ENCODE measurements around the gene ANKRD18B.
"Not testable (repeated sequence)": the region's sequence is repeated elsewhere in the genome, so short reads cannot be mapped to it uniquely, and the experiment has no call there.

ANKRD18B gene

GRCh38 chr9:33587799-33588198 is 63.7 kb downstream of the ANKRD18B start:
- CTCF ChIA-PET; DNase-seq (ENCODE audit: extremely low spot score); POLR2A ChIA-PET: not testable (repeated sequence)

- CTCF ChIA-PET; POLR2A ChIA-PET; DNase-seq (ENCODE audit: extremely low spot score): not testable (repeated sequence)
Measured at GRCh38 chr9:33588876-33589275, 64.8 kb downstream of the ANKRD18B start.

GRCh38 chr9:33590857-33591256 is 66.8 kb downstream of the ANKRD18B start:
- DNase-seq (ENCODE audit: extremely low spot score); CTCF ChIA-PET; POLR2A ChIA-PET: not testable (repeated sequence)

GRCh38 chr9:33596974-33597373 is 72.9 kb downstream of the ANKRD18B start:
- CTCF ChIA-PET; DNase-seq (ENCODE audit: extremely low spot score); POLR2A ChIA-PET: not testable (repeated sequence)

- CTCF ChIA-PET; DNase-seq (ENCODE audit: extremely low spot score); POLR2A ChIA-PET: not testable (repeated sequence)
Measured at GRCh38 chr9:33597386-33597785, 73.3 kb downstream of the ANKRD18B start.

GRCh38 chr9:33598796-33599379 is 74.8 kb downstream of the ANKRD18B start:
- CTCF ChIA-PET; POLR2A ChIA-PET; DNase-seq (ENCODE audit: extremely low spot score): not testable (repeated sequence)

- CTCF ChIA-PET; DNase-seq (ENCODE audit: extremely low spot score); POLR2A ChIA-PET: not testable (repeated sequence)
Measured at GRCh38 chr9:33600911-33601310, 76.9 kb downstream of the ANKRD18B start.

GRCh38 chr9:33604249-33604648 is 80.2 kb downstream of the ANKRD18B start:
- CTCF ChIA-PET = interaction anchor here (1.5 kb wide), 1 partner anchor 12 kb away, joined by 3 read pairs; no protein-coding TSS in a partner anchor
- DNase-seq (ENCODE audit: extremely low spot score); POLR2A ChIA-PET: not testable (repeated sequence)

GRCh38 chr9:33604936-33605335 is 80.9 kb downstream of the ANKRD18B start:
- CTCF ChIA-PET = interaction anchor here (1.5 kb wide), 1 partner anchor 12 kb away, joined by 3 read pairs; no protein-coding TSS in a partner anchor
- DNase-seq (ENCODE audit: extremely low spot score); POLR2A ChIA-PET: not testable (repeated sequence)

GRCh38 chr9:33611358-33611757 is 87.3 kb downstream of the ANKRD18B start:
- ChIA-PET CTCF (interaction anchor here (1.2 kb wide), 1 partner anchor 110 kb away, joined by 3 read pairs; no protein-coding TSS in a partner anchor), POLR2A (no interaction called here)
- TF ChIP-seq FOXM1 (IDR thresholded peaks at IDR 0.05; ENCODE audit: borderline replicate concordance) = no peak
- TF ChIP-seq FOXK2 (IDR thresholded peaks at IDR 0.05) = no peak
- TF ChIP-seq CTBP1 (IDR thresholded peaks at IDR 0.05; ENCODE audit: borderline replicate concordance) = no peak
- no peak for TF ChIP-seq PKNOX1 (IDR thresholded peaks at IDR 0.05)
- TF ChIP-seq SUZ12 (IDR thresholded peaks at IDR 0.05) = no peak
- TF ChIP-seq ELF4 (IDR thresholded peaks at IDR 0.05) = no peak
- TF ChIP-seq TARDBP (IDR thresholded peaks at IDR 0.05) = no peak
- TF ChIP-seq LEF1 (IDR thresholded peaks at IDR 0.05; ENCODE audit: borderline replicate concordance) = no peak
- TF ChIP-seq L3MBTL2 (conservative IDR thresholded peaks at IDR 0.05) = no peak
- no peak for TF ChIP-seq FOXA1 (IDR thresholded peaks at IDR 0.05)
- TF ChIP-seq HDGF (IDR thresholded peaks at IDR 0.05; ENCODE audit: borderline replicate concordance) = no peak
- TF ChIP-seq SP1 (IDR thresholded peaks at IDR 0.05) = no peak
- no peak for TF ChIP-seq NFRKB (IDR thresholded peaks at IDR 0.05)
- DNase-seq (ENCODE audit: extremely low spot score) = no peak

GRCh38 chr9:33612410-33612809 is 88.4 kb downstream of the ANKRD18B start:
- POLR2A ChIA-PET; DNase-seq (ENCODE audit: extremely low spot score): not testable (repeated sequence)
- CTCF ChIA-PET = interaction anchor here (1.2 kb wide), 1 partner anchor 109 kb away, joined by 3 read pairs; no protein-coding TSS in a partner anchor
